H9 (cell line): Measurements from ENCODE around the gene ADRA2A. TPM values are rescaled to one million over a fixed set of nuclear protein-coding genes. Genes with fewer than 3 reads are reported as not detected.

ENCODE experiments used
- DNase-seq: peaks from one replicate; pipeline ENCODE4 v3.0.0-alpha.2; 2017
- H2AFZ ChIP-seq: one replicate; pipeline ENCODE4 v1.6.1; 2013; ENCODE audit warnings: mild to moderate bottlenecking, low read length, control low read depth, moderate library complexity
- H2AK5ac ChIP-seq: 2 replicates; pipeline ENCODE4 v1.6.1; 2013; ENCODE audit warnings: low read length, control low read depth, mixed read lengths; ENCODE audit not compliant: insufficient read length
- H2BK120ac ChIP-seq: one replicate; pipeline ENCODE4 v1.6.1; 2013; ENCODE audit warnings: low read depth, mild to moderate bottlenecking, low read length, control low read depth, inconsistent platforms; ENCODE audit not compliant: poor library complexity, severe bottlenecking
- H2BK12ac ChIP-seq: 2 replicates; pipeline ENCODE4 v1.6.1; 2013; ENCODE audit warnings: low read length, control low read depth, mixed read lengths, low read depth; ENCODE audit not compliant: insufficient read length
- H2BK15ac ChIP-seq: 2 replicates; pipeline ENCODE4 v1.6.1; 2013; ENCODE audit warnings: low read depth, low read length, control low read depth
- H2BK20ac ChIP-seq: one replicate; pipeline ENCODE4 v1.6.1; 2013; ENCODE audit warnings: low read depth, mild to moderate bottlenecking, low read length, control low read depth, inconsistent platforms; ENCODE audit not compliant: poor library complexity, severe bottlenecking
- H2BK5ac ChIP-seq: 2 replicates; pipeline ENCODE4 v1.6.1; 2013; ENCODE audit warnings: low read length, control low read depth, mixed read lengths; ENCODE audit not compliant: insufficient read length
- H3K14ac ChIP-seq: 2 replicates; pipeline ENCODE4 v1.6.1; 2013; ENCODE audit warnings: low read length, control low read depth; ENCODE audit not compliant: insufficient read depth
- H3K18ac ChIP-seq: 2 replicates; pipeline ENCODE4 v1.6.1; 2013; ENCODE audit warnings: low read depth, mild to moderate bottlenecking, mixed read lengths, low read length, control low read depth; ENCODE audit not compliant: insufficient read length
- H3K23ac ChIP-seq: 2 replicates; pipeline ENCODE4 v1.6.1; 2013; ENCODE audit warnings: low read length, control low read depth, mixed read lengths, low read depth; ENCODE audit not compliant: insufficient read length
- H3K23me2 ChIP-seq: 2 replicates; pipeline ENCODE4 v1.6.1; 2013; ENCODE audit warnings: low read depth, mild to moderate bottlenecking, mixed read lengths, low read length, control low read depth; ENCODE audit not compliant: insufficient read length, poor library complexity, severe bottlenecking
- H3K27ac ChIP-seq: 2 replicates; pipeline ENCODE4 v1.5.1; 2013; ENCODE audit warnings: low read length, control low read depth, mixed read lengths, low read depth; ENCODE audit not compliant: insufficient read length
- H3K27me3 ChIP-seq: 2 replicates; pipeline ENCODE4 v1.6.1; 2013; ENCODE audit warnings: low read length, control low read depth, inconsistent platforms; ENCODE audit not compliant: insufficient read depth
- H3K4ac ChIP-seq: 2 replicates; pipeline ENCODE4 v1.6.1; 2013; ENCODE audit warnings: low read depth, mild to moderate bottlenecking, control low read depth, inconsistent platforms, low read length, moderate library complexity
- H3K4me1 ChIP-seq: 2 replicates; pipeline ENCODE4 v1.6.1; 2013; ENCODE audit warnings: low read length, control low read depth, inconsistent platforms; ENCODE audit not compliant: insufficient read depth
- H3K4me2 ChIP-seq: 2 replicates; pipeline ENCODE4 v1.6.1; 2013; ENCODE audit warnings: low read length, control low read depth, mixed read lengths; ENCODE audit not compliant: insufficient read length, insufficient read depth
- H3K56ac ChIP-seq: 2 replicates; pipeline ENCODE4 v1.6.1; 2013; ENCODE audit warnings: low read depth, mild to moderate bottlenecking, mixed read lengths, low read length, control low read depth; ENCODE audit not compliant: insufficient read length
- H3K79me1 ChIP-seq: 2 replicates; pipeline ENCODE4 v1.6.1; 2013; ENCODE audit warnings: low read depth, mild to moderate bottlenecking, moderate library complexity, low read length, control low read depth, inconsistent platforms; ENCODE audit not compliant: insufficient read depth, poor library complexity, severe bottlenecking
- H3K79me2 ChIP-seq: 2 replicates; pipeline ENCODE4 v1.6.1; 2013; ENCODE audit warnings: low read length, control low read depth, inconsistent platforms; ENCODE audit not compliant: insufficient read depth
- H3K9ac ChIP-seq: 2 replicates; pipeline ENCODE4 v1.6.1; 2013; ENCODE audit warnings: low read length, control low read depth, mixed read lengths; ENCODE audit not compliant: insufficient read length; ENCODE audit errors: extremely low read depth
- H3K9me3 ChIP-seq: one replicate; pipeline ENCODE4 v1.6.1; 2013; ENCODE audit warnings: low read depth, low read length, inconsistent platforms; ENCODE audit not compliant: control insufficient read depth
- H3T11ph ChIP-seq: one replicate; pipeline ENCODE4 v1.6.1; 2013; ENCODE audit warnings: mild to moderate bottlenecking, low read length, control low read depth, inconsistent platforms
- H4K20me1 ChIP-seq: one replicate; pipeline ENCODE4 v1.6.1; 2013; ENCODE audit not compliant: control insufficient read depth, insufficient read length, insufficient read depth
- H4K5ac ChIP-seq: 2 replicates; pipeline ENCODE4 v1.6.1; 2013; ENCODE audit warnings: low read depth, mild to moderate bottlenecking, mixed read lengths, low read length, control low read depth; ENCODE audit not compliant: insufficient read length
- H4K8ac ChIP-seq: replicated peaks from 2 replicates; pipeline ENCODE4 v1.6.1; 2013; ENCODE audit warnings: low read length, control low read depth, mixed read lengths, low read depth; ENCODE audit not compliant: insufficient read length
- H4K91ac ChIP-seq: 2 replicates; pipeline ENCODE4 v1.6.1; 2013; ENCODE audit warnings: low read depth, mild to moderate bottlenecking, moderate library complexity, mixed read lengths, low read length, control low read depth; ENCODE audit not compliant: insufficient read length
- H3K27ac Mint-ChIP-seq, 3 experiments: 2 replicates in 2 of 3; 3 replicates in 1 of 3; pipeline ENCODE4 v1.8.0; 2020 to 2021; ENCODE audit warnings: mixed read lengths in 3 of 3, mild to moderate bottlenecking in 1 of 3, moderate library complexity in 1 of 3
- H3K27me3 Mint-ChIP-seq: 2 replicates; pipeline ENCODE4 v1.8.0; 2021; ENCODE audit warnings: low read depth, mild to moderate bottlenecking, moderate library complexity, mixed read lengths
- H3K36me3 Mint-ChIP-seq, 3 experiments: 2 replicates in 2 of 3; 3 replicates in 1 of 3; pipeline ENCODE4 v1.8.0; 2020 to 2021; ENCODE audit warnings: low read depth in 3 of 3, mixed read lengths in 3 of 3; ENCODE audit not compliant: insufficient read depth in 1 of 3
- H3K4me1 Mint-ChIP-seq, 2 experiments: 2 replicates each; pipeline ENCODE4 v1.8.0; 2020; ENCODE audit warnings: mixed read lengths in 2 of 2
- H3K4me3 Mint-ChIP-seq, 2 experiments: 2 replicates in 1 of 2; 3 replicates in 1 of 2; pipeline ENCODE4 v1.8.0; 2020 to 2021; ENCODE audit warnings: mild to moderate bottlenecking in 2 of 2, mixed read lengths in 2 of 2, moderate library complexity in 1 of 2
- H3K9me3 Mint-ChIP-seq, 2 experiments: 2 replicates in 1 of 2; 3 replicates in 1 of 2; pipeline ENCODE4 v1.8.0; 2020; ENCODE audit warnings: mild to moderate bottlenecking in 2 of 2, mixed read lengths in 2 of 2, moderate library complexity in 1 of 2
- WGBS: extraction: QIAGEN DNeasy Blood & Tissue Kit; methylation state at CpG from one replicate; pipeline ENCODE4 v1.1.7; 2013; ENCODE audit warnings: missing lambda C conversion rate, low lambda C conversion rate, mixed read lengths; ENCODE audit not compliant: insufficient read length; ENCODE audit errors: extremely low coverage; 5-methylcytosine and 5-hydroxymethylcytosine counted together
- total RNA-seq: library from RNA; stranded (reverse); gene quantifications from 2 replicates; pipeline ENCODE4 v1.2.1, GENCODE V29; 2021
- TF ChIP-seq, protein P1 (sequence below): fragments of 200-600 bp; sonication (generic); conservative IDR thresholded peaks from 3 replicates; pipeline ENCODE4 v1.8.0; 2021; ENCODE audit warnings: antibody characterized with exemption, mild to moderate bottlenecking

Gene ADRA2A
- total RNA-seq, 1 experiment from 2014 or later, result 1.4 TPM

DNA sequence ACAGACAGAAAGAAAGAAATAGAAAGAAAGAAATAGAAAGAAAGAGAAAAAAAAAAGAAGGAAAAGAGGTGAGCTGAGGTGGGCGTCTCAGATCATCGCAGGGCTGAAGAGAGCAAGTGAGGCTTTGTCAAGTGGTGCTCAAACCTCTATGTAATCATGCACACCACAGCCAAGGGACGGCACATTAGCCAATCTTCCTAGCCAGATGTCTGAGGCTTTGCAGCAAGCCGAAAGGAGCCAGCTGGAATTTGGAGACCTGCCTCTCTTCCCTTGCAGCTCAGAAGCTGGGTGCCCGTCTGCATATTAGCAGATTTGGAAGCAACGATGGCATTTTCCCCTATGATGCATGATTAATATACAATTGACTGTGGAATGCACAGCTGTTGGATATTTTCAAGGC, 52.5 kb downstream of the ADRA2A start:
- Histone ChIP-seq H3K9me3 (no peaks in the 10 kb centered on the region), H3K14ac (no peak overlapping the region), H3T11ph (no peak overlapping the region), H3K18ac (no peak overlapping the region), H4K5ac (no peak overlapping the region), H4K20me1 (no peaks in the 10 kb centered on the region), H2BK15ac (no peak overlapping the region), H2BK12ac (no peak overlapping the region), H3K4ac (no peak overlapping the region), H3K9ac (no peak overlapping the region), H3K27me3 (no peaks in the 10 kb centered on the region), H2AK5ac (no peak overlapping the region), H2BK5ac (no peak overlapping the region), H3K27ac (no peak overlapping the region), H3K56ac (no peak overlapping the region), H4K8ac (no peak overlapping the region), H3K4me1 (peaks cover 2% of the 10 kb centered on the region), H2AFZ (no peak overlapping the region), H3K23me2 (no peaks in the 10 kb centered on the region), H2BK120ac (no peak overlapping the region), H2BK20ac (no peak overlapping the region), H3K79me1 (no peaks in the 10 kb centered on the region), H3K4me2 (no peak overlapping the region), H4K91ac (no peak overlapping the region), H3K79me2 (no peaks in the 10 kb centered on the region), H3K23ac (no peak overlapping the region)
- Mint-ChIP-seq H3K4me1 (peaks cover 43 to 55% of the 10 kb centered on the region in 2 experiments), H3K36me3 (peaks cover 0 to 18% (median 3%) of the 10 kb centered on the region in 3 experiments; a peak in 4 of 7 replicates), H3K27ac (peak overlapping the region in 1 of 3 experiments; percentile 70; a peak in 2 of 7 replicates), H3K4me3 (no peak overlapping the region), H3K27me3 (peaks cover 1% of the 10 kb centered on the region; the same call in 1 of the 2 replicates), H3K9me3 (peaks cover 3 to 12% of the 10 kb centered on the region in 2 experiments; a peak in 4 of 5 replicates)
- no CpG with 5 or more reads among the region's 6 CpGs for WGBS
- TF ChIP-seq, protein P1, sequence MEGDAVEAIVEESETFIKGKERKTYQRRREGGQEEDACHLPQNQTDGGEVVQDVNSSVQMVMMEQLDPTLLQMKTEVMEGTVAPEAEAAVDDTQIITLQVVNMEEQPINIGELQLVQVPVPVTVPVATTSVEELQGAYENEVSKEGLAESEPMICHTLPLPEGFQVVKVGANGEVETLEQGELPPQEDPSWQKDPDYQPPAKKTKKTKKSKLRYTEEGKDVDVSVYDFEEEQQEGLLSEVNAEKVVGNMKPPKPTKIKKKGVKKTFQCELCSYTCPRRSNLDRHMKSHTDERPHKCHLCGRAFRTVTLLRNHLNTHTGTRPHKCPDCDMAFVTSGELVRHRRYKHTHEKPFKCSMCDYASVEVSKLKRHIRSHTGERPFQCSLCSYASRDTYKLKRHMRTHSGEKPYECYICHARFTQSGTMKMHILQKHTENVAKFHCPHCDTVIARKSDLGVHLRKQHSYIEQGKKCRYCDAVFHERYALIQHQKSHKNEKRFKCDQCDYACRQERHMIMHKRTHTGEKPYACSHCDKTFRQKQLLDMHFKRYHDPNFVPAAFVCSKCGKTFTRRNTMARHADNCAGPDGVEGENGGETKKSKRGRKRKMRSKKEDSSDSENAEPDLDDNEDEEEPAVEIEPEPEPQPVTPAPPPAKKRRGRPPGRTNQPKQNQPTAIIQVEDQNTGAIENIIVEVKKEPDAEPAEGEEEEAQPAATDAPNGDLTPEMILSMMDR, result no peak
- peak; percentile 24 for DNase-seq
